Fibroblast of villous mesenchyme (primary cell): Measurements from ENCODE around the gene UBA6. TPM values are rescaled to one million over a fixed set of nuclear protein-coding genes. Genes with fewer than 3 reads are reported as not detected.
"Not testable (repeated sequence)": the region's sequence is repeated elsewhere in the genome, so short reads cannot be mapped to it uniquely, and the experiment has no call there.

Experiments
- DNase-seq: peaks from one replicate; pipeline ENCODE4 v3.0.0-alpha.2; 2010; ENCODE audit warnings: low read depth
- H3K4me3 ChIP-seq: 2 replicates; pipeline ENCODE4 v1.5.1; 2011; ENCODE audit warnings: low read depth, mild to moderate bottlenecking, low read length
- total RNA-seq: library from RNA; depleted of rRNA; stranded (reverse); fragments of >200 nt; gene quantifications from 2 replicates; pipeline ENCODE4 v1.2.3, GENCODE V29; 2012
- TF ChIP-seq, protein P1 (sequence below): IDR thresholded peaks from 2 replicates; pipeline ENCODE4 v1.5.1; 2012; ENCODE audit warnings: low read depth, mild to moderate bottlenecking, low read length; ENCODE audit not compliant: insufficient read depth

The UBA6 gene
- total RNA-seq, 1 donor, result 88.1 TPM

DNA sequence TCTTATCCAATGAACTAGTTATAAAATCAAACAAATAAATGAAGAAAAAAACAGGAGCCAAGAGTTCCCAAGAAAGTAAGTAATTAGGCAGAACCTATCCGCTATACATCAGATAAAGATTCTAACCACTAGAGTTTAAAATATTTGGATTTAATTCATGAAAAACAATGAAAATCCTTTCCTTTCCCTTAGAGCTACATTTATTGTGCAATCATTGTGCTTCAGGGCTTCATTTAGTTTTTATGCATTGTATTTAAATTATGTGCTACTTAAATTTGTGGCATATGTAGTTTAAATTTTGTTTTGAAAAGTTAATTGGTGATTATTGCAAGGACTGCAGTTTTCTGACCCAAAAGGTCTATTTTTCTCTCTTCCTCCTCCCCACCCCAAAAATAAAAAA, 35.3 kb upstream of the UBA6 start:
- no peak for DNase-seq
- TF ChIP-seq, protein P1, sequence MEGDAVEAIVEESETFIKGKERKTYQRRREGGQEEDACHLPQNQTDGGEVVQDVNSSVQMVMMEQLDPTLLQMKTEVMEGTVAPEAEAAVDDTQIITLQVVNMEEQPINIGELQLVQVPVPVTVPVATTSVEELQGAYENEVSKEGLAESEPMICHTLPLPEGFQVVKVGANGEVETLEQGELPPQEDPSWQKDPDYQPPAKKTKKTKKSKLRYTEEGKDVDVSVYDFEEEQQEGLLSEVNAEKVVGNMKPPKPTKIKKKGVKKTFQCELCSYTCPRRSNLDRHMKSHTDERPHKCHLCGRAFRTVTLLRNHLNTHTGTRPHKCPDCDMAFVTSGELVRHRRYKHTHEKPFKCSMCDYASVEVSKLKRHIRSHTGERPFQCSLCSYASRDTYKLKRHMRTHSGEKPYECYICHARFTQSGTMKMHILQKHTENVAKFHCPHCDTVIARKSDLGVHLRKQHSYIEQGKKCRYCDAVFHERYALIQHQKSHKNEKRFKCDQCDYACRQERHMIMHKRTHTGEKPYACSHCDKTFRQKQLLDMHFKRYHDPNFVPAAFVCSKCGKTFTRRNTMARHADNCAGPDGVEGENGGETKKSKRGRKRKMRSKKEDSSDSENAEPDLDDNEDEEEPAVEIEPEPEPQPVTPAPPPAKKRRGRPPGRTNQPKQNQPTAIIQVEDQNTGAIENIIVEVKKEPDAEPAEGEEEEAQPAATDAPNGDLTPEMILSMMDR, result no peak
- no peak overlapping the region for H3K4me3 ChIP-seq

- TF ChIP-seq, protein P1, result no peak
- DNase-seq, result no peak
- no peak overlapping the region for H3K4me3 ChIP-seq
These were observed 34.4 kb upstream of the UBA6 start for GRCh38 chr4:67735325-67735724.

DNA sequence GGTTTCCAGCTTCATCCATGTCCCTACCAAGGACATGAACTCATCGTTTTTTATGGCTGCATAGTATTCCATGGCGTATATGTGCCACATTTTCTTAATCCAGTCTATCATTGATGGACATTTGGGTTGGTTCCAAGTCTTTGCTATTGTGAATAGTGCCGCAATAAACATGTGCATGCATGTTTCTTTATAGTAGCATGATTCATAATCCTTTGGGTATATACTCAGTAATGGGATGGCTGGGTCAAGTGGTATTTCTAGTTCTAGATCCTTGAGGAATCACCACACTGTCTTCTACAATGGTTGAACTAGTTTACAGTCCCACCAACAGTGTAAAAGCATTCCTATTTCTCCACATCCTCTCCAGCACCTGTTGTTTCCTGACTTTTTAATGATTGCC, 29.6 kb upstream of the UBA6 start:
- not testable (repeated sequence) for H3K4me3 ChIP-seq, DNase-seq

GRCh38 chr4:67727124-67727850, 26.3 kb upstream of the UBA6 start:
- DNase-seq, result peak; percentile 57
- H3K4me3 ChIP-seq, result no peak overlapping the region
- TF ChIP-seq, protein P1, result no peak

- no peak overlapping the region for H3K4me3 ChIP-seq
- TF ChIP-seq, protein P1, result no peak
- DNase-seq, result no peak
These were observed 25.0 kb upstream of the UBA6 start for GRCh38 chr4:67725981-67726380.

GRCh38 chr4:67725132-67725531, 24.2 kb upstream of the UBA6 start:
- TF ChIP-seq, protein P1, result no peak
- no peak for DNase-seq
- no peak overlapping the region for H3K4me3 ChIP-seq

DNA sequence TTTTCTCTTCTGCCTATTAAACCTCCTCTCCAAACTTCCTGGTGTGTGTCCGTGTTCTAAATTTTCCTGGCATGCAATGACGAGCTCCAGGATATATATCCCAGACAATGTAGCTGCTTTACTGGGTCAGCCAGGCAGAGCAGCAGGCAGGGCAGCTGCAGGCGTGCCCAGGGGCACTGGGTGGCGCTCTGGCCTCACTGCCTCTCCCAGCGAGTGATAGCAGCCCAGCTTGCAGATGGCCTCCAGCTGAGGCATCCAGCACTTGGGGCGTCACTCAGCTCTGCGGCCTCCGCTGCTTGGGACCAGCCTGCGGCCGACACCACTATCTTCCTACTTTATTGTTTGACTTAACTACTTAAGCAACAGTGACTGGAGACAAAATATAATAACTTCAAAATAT, 23.0 kb upstream of the UBA6 start:
- TF ChIP-seq, protein P1, result peak; percentile 32
- no peak for DNase-seq

More for the DNA sequence above, 23.0 kb upstream of the UBA6 start:
- H3K4me3 ChIP-seq, result no peak overlapping the region
